Nephron progenitor cell (in vitro differentiated cells): ENCODE results near the gene AKAP7.

Experiments used
- DNase-seq: peaks from one replicate; pipeline ENCODE4 v3.0.0; 2021
- H3K27ac Mint-ChIP-seq: 2 replicates; pipeline ENCODE4 v1.8.0; 2021; ENCODE audit warnings: mild to moderate bottlenecking, moderate library complexity, mixed read lengths
- H3K27me3 Mint-ChIP-seq: 2 replicates; pipeline ENCODE4 v1.8.0; 2021; ENCODE audit warnings: mild to moderate bottlenecking, low read depth, mixed read lengths; ENCODE audit not compliant: poor library complexity
- H3K36me3 Mint-ChIP-seq: 2 replicates; pipeline ENCODE4 v1.8.0; 2021; ENCODE audit warnings: low read depth, mixed read lengths
- H3K4me1 Mint-ChIP-seq: 2 replicates; pipeline ENCODE4 v1.8.0; 2021; ENCODE audit warnings: mixed read lengths
- H3K4me3 Mint-ChIP-seq: 2 replicates; pipeline ENCODE4 v1.8.0; 2021; ENCODE audit warnings: mild to moderate bottlenecking, moderate library complexity, mixed read lengths
- H3K9me3 Mint-ChIP-seq: 2 replicates; pipeline ENCODE4 v1.8.0; 2021; ENCODE audit warnings: mild to moderate bottlenecking, moderate library complexity, mixed read lengths
- CTCF ChIP-seq: fragments of 200-600 bp; sonication (generic); IDR thresholded peaks from 2 replicates; pipeline ENCODE4 v1.5.0; 2021; ENCODE audit warnings: antibody characterized with exemption

AKAP7 gene

GRCh38 chr6:131156411-131156810 lies 21.1 kb downstream of the AKAP7 start:
- no peaks in the 10 kb centered on the region for H3K4me1 Mint-ChIP-seq
- no peaks in the 10 kb centered on the region for H3K27me3 Mint-ChIP-seq
- H3K36me3 Mint-ChIP-seq: peaks cover 7% of the 10 kb centered on the region
- H3K9me3 Mint-ChIP-seq: no peaks in the 10 kb centered on the region
- no peak overlapping the region for H3K27ac Mint-ChIP-seq
- H3K4me3 Mint-ChIP-seq: no peak overlapping the region
- no peak for DNase-seq
- no peak for TF ChIP-seq CTCF

GRCh38 chr6:131159578-131159977 lies 24.3 kb downstream of the AKAP7 start:
- H3K36me3 Mint-ChIP-seq: no peaks in the 10 kb centered on the region
- no peak overlapping the region for H3K27ac Mint-ChIP-seq
- H3K4me1 Mint-ChIP-seq: peaks cover 6% of the 10 kb centered on the region
- H3K27me3 Mint-ChIP-seq: no peaks in the 10 kb centered on the region
- no peak for DNase-seq
- no peak overlapping the region for H3K4me3 Mint-ChIP-seq
- no peak for TF ChIP-seq CTCF
- H3K9me3 Mint-ChIP-seq: no peaks in the 10 kb centered on the region

GRCh38 chr6:131160254-131160758 lies 25.0 kb downstream of the AKAP7 start:
- Mint-ChIP-seq H3K4me3 (no peak overlapping the region), H3K27me3 (no peaks in the 10 kb centered on the region), H3K9me3 (no peaks in the 10 kb centered on the region), H3K36me3 (no peaks in the 10 kb centered on the region), H3K4me1 (peaks cover 6% of the 10 kb centered on the region), H3K27ac (no peak overlapping the region)
- no peak for TF ChIP-seq CTCF
- DNase-seq: no peak

- H3K9me3 Mint-ChIP-seq: no peaks in the 10 kb centered on the region
- DNase-seq: no peak
- H3K4me3 Mint-ChIP-seq: no peak overlapping the region
- no peaks in the 10 kb centered on the region for H3K36me3 Mint-ChIP-seq
- peaks cover 6% of the 10 kb centered on the region for H3K4me1 Mint-ChIP-seq
- no peaks in the 10 kb centered on the region for H3K27me3 Mint-ChIP-seq
- TF ChIP-seq CTCF: no peak
- H3K27ac Mint-ChIP-seq: peak overlapping the region; percentile 59
Measured at GRCh38 chr6:131161987-131162386, 26.7 kb downstream of the AKAP7 start.

- Mint-ChIP-seq H3K4me1 (peaks cover 6% of the 10 kb centered on the region), H3K9me3 (no peaks in the 10 kb centered on the region), H3K4me3 (no peak overlapping the region), H3K36me3 (peaks cover under 1% of the 10 kb centered on the region), H3K27ac (no peak overlapping the region), H3K27me3 (no peaks in the 10 kb centered on the region)
- no peak for DNase-seq
- TF ChIP-seq CTCF: no peak
Measured at GRCh38 chr6:131163886-131164285, 28.6 kb downstream of the AKAP7 start.

GRCh38 chr6:131164506-131164905 lies 29.2 kb downstream of the AKAP7 start:
- no peak for TF ChIP-seq CTCF
- H3K36me3 Mint-ChIP-seq: peaks cover 7% of the 10 kb centered on the region
- no peak overlapping the region for H3K4me3 Mint-ChIP-seq
- H3K27me3 Mint-ChIP-seq: no peaks in the 10 kb centered on the region
- H3K9me3 Mint-ChIP-seq: no peaks in the 10 kb centered on the region
- peaks cover 6% of the 10 kb centered on the region for H3K4me1 Mint-ChIP-seq
- no peak overlapping the region for H3K27ac Mint-ChIP-seq
- no peak for DNase-seq
